Karpas-422 (cell line): ENCODE measurements around the gene RIPOR3. TPM values are rescaled to one million over a fixed set of nuclear protein-coding genes. Genes with fewer than 3 reads are reported as not detected.
"Not testable (repeated sequence)": the region's sequence is repeated elsewhere in the genome, so short reads cannot be mapped to it uniquely, and the experiment has no call there.

Experiments used
- DNase-seq: peaks from one replicate; pipeline ENCODE4 v3.0.0-alpha.2; 2015
- H2AFZ ChIP-seq: fragments of 200-600 bp; sonication (generic); 2 replicates; pipeline ENCODE4 v1.6.1; 2014; ENCODE audit warnings: antibody characterized with exemption, low read length, mixed read lengths
- H3K27ac ChIP-seq: fragments of 200-600 bp; sonication (generic); 2 replicates; pipeline ENCODE4 v1.5.1; 2014; ENCODE audit warnings: mild to moderate bottlenecking, low read length, moderate library complexity
- H3K27me3 ChIP-seq: fragments of 200-600 bp; sonication (generic); 2 replicates; pipeline ENCODE4 v1.6.1; 2014; ENCODE audit warnings: low read length, mixed read lengths
- H3K36me3 ChIP-seq: fragments of 200-600 bp; sonication (generic); 2 replicates; pipeline ENCODE4 v1.6.1; 2014; ENCODE audit warnings: low read length, mixed read lengths; ENCODE audit not compliant: insufficient read depth
- H3K4me1 ChIP-seq: fragments of 200-600 bp; sonication (generic); 2 replicates; pipeline ENCODE4 v1.6.1; 2014; ENCODE audit warnings: mild to moderate bottlenecking, low read length, mixed read lengths
- H3K4me2 ChIP-seq: fragments of 200-600 bp; sonication (generic); 2 replicates; pipeline ENCODE4 v1.6.1; 2014; ENCODE audit warnings: low read length, low read depth, mild to moderate bottlenecking; ENCODE audit not compliant: poor library complexity, severe bottlenecking
- H3K4me3 ChIP-seq: fragments of 200-600 bp; sonication (generic); 2 replicates; pipeline ENCODE4 v1.5.1; 2014; ENCODE audit warnings: mild to moderate bottlenecking, antibody characterized with exemption, low read length, mixed read lengths
- H3K79me2 ChIP-seq: fragments of 200-600 bp; sonication (generic); 2 replicates; pipeline ENCODE4 v1.6.1; 2014; ENCODE audit warnings: mild to moderate bottlenecking, low read length, mixed read lengths
- H3K9ac ChIP-seq: fragments of 200-600 bp; sonication (generic); 2 replicates; pipeline ENCODE4 v1.6.0; 2014; ENCODE audit warnings: low read length
- H3K9me2 ChIP-seq: fragments of 200-600 bp; sonication (generic), shearing (Covaris generic); replicated peaks from 2 replicates; pipeline ENCODE4 v1.6.0; 2014; ENCODE audit warnings: mild to moderate bottlenecking, low read length, moderate library complexity; ENCODE audit not compliant: insufficient read depth
- H3K9me3 ChIP-seq: fragments of 300-700, 200-600 bp; sonication (generic); 2 replicates; pipeline ENCODE4 v1.6.1; 2014; ENCODE audit warnings: low read length, mixed read lengths
- H4K20me1 ChIP-seq: fragments of 200-600 bp; sonication (generic); 2 replicates; pipeline ENCODE4 v1.6.1; 2014; ENCODE audit warnings: mild to moderate bottlenecking, antibody characterized with exemption, low read length, low read depth; ENCODE audit not compliant: insufficient read depth
- total RNA-seq: library from RNA; depleted of rRNA; stranded (reverse); fragments of >200 nt; shearing (Covaris generic); gene quantifications from 2 replicates; pipeline ENCODE4 v1.2.3, GENCODE V29; 2014; ENCODE audit warnings: low replicate concordance

The RIPOR3 gene
- total RNA-seq, 1 experiment from 2014 or later = not detected

GRCh38 chr20:50574586-50574985, 116.8 kb downstream of the RIPOR3 start:
- H3K4me1 ChIP-seq = no peaks in the 10 kb centered on the region
- no peak overlapping the region for H3K27ac ChIP-seq
- H3K79me2 ChIP-seq = no peaks in the 10 kb centered on the region
- no peak overlapping the region for H3K4me2 ChIP-seq
- H2AFZ ChIP-seq = no peak overlapping the region
- H3K9me3 ChIP-seq = no peaks in the 10 kb centered on the region
- no peaks in the 10 kb centered on the region for H3K9me2 ChIP-seq
- H3K4me3 ChIP-seq = no peak overlapping the region
- H3K27me3 ChIP-seq = no peaks in the 10 kb centered on the region
- DNase-seq = no peak
- H3K9ac ChIP-seq = no peak overlapping the region
- peaks cover under 1% of the 10 kb centered on the region; the same call in 1 of the 2 replicates for H3K36me3 ChIP-seq
- H4K20me1 ChIP-seq = peaks cover 12% of the 10 kb centered on the region

GRCh38 chr20:50574108-50574507, 117.2 kb downstream of the RIPOR3 start:
- Histone ChIP-seq H3K9me3 (no peaks in the 10 kb centered on the region), H3K9me2 (no peaks in the 10 kb centered on the region), H3K4me3 (no peak overlapping the region), H3K27me3 (no peaks in the 10 kb centered on the region), H3K36me3 (no peaks in the 10 kb centered on the region), H3K27ac (no peak overlapping the region), H3K9ac (no peak overlapping the region), H3K4me2 (no peak overlapping the region), H4K20me1 (peaks cover 12% of the 10 kb centered on the region), H2AFZ (no peak overlapping the region), H3K4me1 (no peaks in the 10 kb centered on the region), H3K79me2 (no peaks in the 10 kb centered on the region)
- DNase-seq = no peak

GRCh38 chr20:50572938-50573777, 118.2 kb downstream of the RIPOR3 start:
- H3K27me3 ChIP-seq = no peaks in the 10 kb centered on the region
- H3K27ac ChIP-seq = no peak overlapping the region
- H4K20me1 ChIP-seq = peaks cover 14% of the 10 kb centered on the region
- H3K4me1 ChIP-seq = no peaks in the 10 kb centered on the region
- no peak for DNase-seq
- no peak overlapping the region for H2AFZ ChIP-seq
- no peak overlapping the region for H3K4me3 ChIP-seq
- H3K9me3 ChIP-seq = no peaks in the 10 kb centered on the region
- no peaks in the 10 kb centered on the region for H3K9me2 ChIP-seq
- no peak overlapping the region for H3K9ac ChIP-seq
- H3K4me2 ChIP-seq = no peak overlapping the region
- H3K36me3 ChIP-seq = no peaks in the 10 kb centered on the region
- no peaks in the 10 kb centered on the region for H3K79me2 ChIP-seq

- H3K9me2 ChIP-seq = no peaks in the 10 kb centered on the region
- peaks cover 15% of the 10 kb centered on the region for H4K20me1 ChIP-seq
- no peaks in the 10 kb centered on the region for H3K36me3 ChIP-seq
- no peak overlapping the region for H3K4me3 ChIP-seq
- DNase-seq = no peak
- H3K4me2 ChIP-seq = no peak overlapping the region
- H3K4me1 ChIP-seq = no peaks in the 10 kb centered on the region
- no peak overlapping the region for H3K9ac ChIP-seq
- no peaks in the 10 kb centered on the region for H3K27me3 ChIP-seq
- no peak overlapping the region for H3K27ac ChIP-seq
- H2AFZ ChIP-seq = no peak overlapping the region
- H3K79me2 ChIP-seq = no peaks in the 10 kb centered on the region
- no peaks in the 10 kb centered on the region for H3K9me3 ChIP-seq
These were observed 119.9 kb downstream of the RIPOR3 start for GRCh38 chr20:50571466-50571865.

GRCh38 chr20:50569864-50570836, 121.2 kb downstream of the RIPOR3 start:
- Histone ChIP-seq H3K9me3 (no peaks in the 10 kb centered on the region), H3K79me2 (no peaks in the 10 kb centered on the region), H3K4me1 (no peaks in the 10 kb centered on the region), H3K36me3 (no peaks in the 10 kb centered on the region), H3K9ac (no peak overlapping the region), H3K9me2 (no peaks in the 10 kb centered on the region), H3K4me2 (no peak overlapping the region), H3K27me3 (no peaks in the 10 kb centered on the region), H3K4me3 (no peak overlapping the region), H3K27ac (no peak overlapping the region), H4K20me1 (peaks cover 15% of the 10 kb centered on the region), H2AFZ (no peak overlapping the region)
- peak; percentile 48 for DNase-seq

- DNase-seq, H3K36me3 ChIP-seq, H2AFZ ChIP-seq, H3K9me2 ChIP-seq, H3K79me2 ChIP-seq, H3K4me1 ChIP-seq, H3K4me2 ChIP-seq, H3K9ac ChIP-seq, H3K9me3 ChIP-seq, H3K4me3 ChIP-seq, H3K27me3 ChIP-seq, H3K27ac ChIP-seq: not testable (repeated sequence)
- H4K20me1 ChIP-seq = peaks cover 15% of the 10 kb centered on the region
These were observed 121.9 kb downstream of the RIPOR3 start for GRCh38 chr20:50569487-50569863.

- peaks cover 14% of the 10 kb centered on the region for H4K20me1 ChIP-seq
- H3K36me3 ChIP-seq = no peaks in the 10 kb centered on the region
These were observed 122.8 kb downstream of the RIPOR3 start for GRCh38 chr20:50568549-50568942.

GRCh38 chr20:50567860-50568548, 123.3 kb downstream of the RIPOR3 start:
- Histone ChIP-seq H3K36me3 (no peaks in the 10 kb centered on the region), H3K9ac (no peak overlapping the region)

More at GRCh38 chr20:50568549-50568942, 122.8 kb downstream of the RIPOR3 start:
- H3K79me2 ChIP-seq = no peaks in the 10 kb centered on the region
- H3K27me3 ChIP-seq = no peaks in the 10 kb centered on the region
- no peak overlapping the region for H3K9ac ChIP-seq
- H3K4me1 ChIP-seq = no peaks in the 10 kb centered on the region
- H2AFZ ChIP-seq = no peak overlapping the region
- DNase-seq = no peak
- H3K9me2 ChIP-seq = no peaks in the 10 kb centered on the region
- no peak overlapping the region for H3K27ac ChIP-seq
- H3K9me3 ChIP-seq = no peaks in the 10 kb centered on the region
- H3K4me2 ChIP-seq = no peak overlapping the region
- H3K4me3 ChIP-seq = no peak overlapping the region

More at GRCh38 chr20:50567860-50568548, 123.3 kb downstream of the RIPOR3 start:
- H3K9me3 ChIP-seq = no peaks in the 10 kb centered on the region
- no peaks in the 10 kb centered on the region for H3K79me2 ChIP-seq
- DNase-seq = no peak
- H3K4me2 ChIP-seq = no peak overlapping the region
- no peak overlapping the region for H2AFZ ChIP-seq
- no peaks in the 10 kb centered on the region for H3K9me2 ChIP-seq
- no peak overlapping the region for H3K4me3 ChIP-seq
- no peaks in the 10 kb centered on the region for H3K27me3 ChIP-seq
- H3K27ac ChIP-seq = no peak overlapping the region
- H3K4me1 ChIP-seq = no peaks in the 10 kb centered on the region
- H4K20me1 ChIP-seq = peaks cover 9% of the 10 kb centered on the region
